Measurements from ENCODE around the gene CEP295NL.

- TF ChIP-seq CTCF (conservative IDR thresholded peaks at IDR 0.05; ENCODE audit: low read depth, low read length) (no peak), EZH2 (IDR thresholded peaks at IDR 0.05; ENCODE audit: borderline replicate concordance, low read depth, low read length, poor library complexity, severe bottlenecking) (no peak)
Measured at GRCh38 chr17:78859051-78859450, 44.0 kb downstream of the CEP295NL start.
